Prostate gland (tissue), 2 donors: ENCODE measurements around the gene LHX4. TPM values are rescaled to one million over a fixed set of nuclear protein-coding genes. Genes with fewer than 3 reads are reported as not detected.

Source experiments
- DNase-seq: peaks from one replicate; pipeline ENCODE4 v3.0.0-alpha.2; 2019; ENCODE audit warnings: low spot score
- H3K27ac ChIP-seq, 2 donors: fragments of 200-600 bp; sonication (generic); 2 replicates each; pipeline ENCODE4 v1.5.1; 2017 to 2019
- H3K27me3 ChIP-seq: fragments of 200-600 bp; sonication (generic); replicated peaks from 2 replicates; pipeline ENCODE4 v1.5.1; 2019; ENCODE audit not compliant: insufficient read depth
- H3K36me3 ChIP-seq, 2 donors: fragments of 200-600 bp; sonication (generic); 1 replicate in 1 of 2; 2 replicates in 1 of 2; pipeline versions ENCODE4 v1.5.1 to v1.8.1; 2017 to 2019
- H3K4me1 ChIP-seq: fragments of 200-600 bp; sonication (generic); replicated peaks from 2 replicates; pipeline ENCODE4 v1.5.1; 2019
- H3K4me3 ChIP-seq, 2 donors: fragments of 200-600 bp; sonication (generic); 2 replicates each; pipeline ENCODE4 v1.5.1; 2017 to 2019
- H3K9me3 ChIP-seq: fragments of 200-600 bp; sonication (generic); 2 replicates; pipeline ENCODE4 v1.5.1; 2017
- CTCF ChIP-seq, 4 experiments: fragments of 200-600 bp in 2 of 4; fragments of 450-650 bp in 2 of 4; sonication (generic) in 2 of 4; IDR thresholded peaks; 1 replicate in 3 of 4; 2 replicates in 1 of 4; pipeline ENCODE4 v1.5.1; 2016 to 2019; ENCODE audit warnings: antibody characterized with exemption in 4 of 4, mild to moderate bottlenecking in 2 of 4, moderate library complexity in 2 of 4
- POLR2A ChIP-seq: fragments of 450-650 bp; IDR thresholded peaks from one replicate; pipeline ENCODE4 v1.6.1; 2016; ENCODE audit warnings: antibody characterized with exemption, mild to moderate bottlenecking
- POLR2AphosphoS5 ChIP-seq: sonication (generic); formaldehyde crosslinking; IDR thresholded peaks from one replicate; pipeline ENCODE4 v1.6.1; 2017; ENCODE audit warnings: antibody characterized with exemption
- WGBS: methylation state at CpG from one replicate; pipeline ENCODE4 v1.1.5; 2018; 5-methylcytosine and 5-hydroxymethylcytosine counted together
- intact Hi-C: fragments of 100-400 bp; cut with DNase I; formaldehyde crosslinking; loops from one replicate; pipeline ENCODE4 v1.14.2; 2022
- total RNA-seq, 2 donors: library from RNA; depleted of rRNA; stranded (reverse); fragments of >200 nt; gene quantifications; one replicate each; pipeline ENCODE4 v1.1.0, GENCODE V29; 2016

The LHX4 gene
- total RNA-seq, 2 donors from 2014 or later: not detected

- no peak for TF ChIP-seq POLR2A
- TF ChIP-seq CTCF (IDR thresholded peaks at IDR 0.05): no peak
- TF ChIP-seq POLR2AphosphoS5: no peak
- DNase-seq: no peak
- 84% methylated on average over 6 of the region's 6 CpGs for WGBS
Measured at GRCh38 chr1:180290265-180291001, 60.4 kb downstream of the LHX4 start.

GRCh38 chr1:180291004-180291403 is 60.9 kb downstream of the LHX4 start:
- no peak for DNase-seq
- TF ChIP-seq POLR2A (no peak), POLR2AphosphoS5 (no peak), CTCF (IDR thresholded peaks at IDR 0.05) (no peak)
- 76% methylated on average over 1 of the region's 1 CpG for WGBS
- Histone ChIP-seq H3K27me3 (no peaks in the 10 kb centered on the region), H3K27ac (no peak overlapping the region), H3K4me3 (no peak overlapping the region), H3K36me3 (no peaks in the 10 kb centered on the region), H3K9me3 (no peaks in the 10 kb centered on the region), H3K4me1 (no peaks in the 10 kb centered on the region)
- intact Hi-C loops: no loop called here

More at GRCh38 chr1:180290265-180291001, 60.4 kb downstream of the LHX4 start:
- Histone ChIP-seq H3K4me3 (no peak overlapping the region), H3K27me3 (no peaks in the 10 kb centered on the region), H3K27ac (no peak overlapping the region), H3K36me3 (no peaks in the 10 kb centered on the region), H3K9me3 (no peaks in the 10 kb centered on the region), H3K4me1 (no peaks in the 10 kb centered on the region)
- intact Hi-C loops: no loop called here

- intact Hi-C loops: no loop called here
- Histone ChIP-seq H3K4me3 (no peak overlapping the region), H3K27me3 (no peaks in the 10 kb centered on the region), H3K4me1 (no peaks in the 10 kb centered on the region), H3K36me3 (no peaks in the 10 kb centered on the region), H3K9me3 (no peaks in the 10 kb centered on the region), H3K27ac (no peak overlapping the region)
- TF ChIP-seq CTCF (IDR thresholded peaks at IDR 0.05) (no peak), POLR2A (no peak), POLR2AphosphoS5 (no peak)
- DNase-seq: no peak
- WGBS: 100% methylated on average over 2 of the region's 2 CpGs
Measured at GRCh38 chr1:180294711-180295110, 64.6 kb downstream of the LHX4 start.

GRCh38 chr1:180295999-180296398 is 65.9 kb downstream of the LHX4 start:
- H3K9me3 ChIP-seq: no peaks in the 10 kb centered on the region
- no peaks in the 10 kb centered on the region for H3K36me3 ChIP-seq
- no peak for DNase-seq
- no peaks in the 10 kb centered on the region for H3K4me1 ChIP-seq
- no peaks in the 10 kb centered on the region for H3K27me3 ChIP-seq
- TF ChIP-seq POLR2A (no peak), CTCF (IDR thresholded peaks at IDR 0.05) (no peak), POLR2AphosphoS5 (no peak)
- no peak overlapping the region for H3K27ac ChIP-seq
- intact Hi-C loops: no loop called here
- WGBS: 84% methylated on average over 1 of the region's 1 CpG
- no peak overlapping the region for H3K4me3 ChIP-seq
